Measurements from ENCODE around the gene LBHD1. TPM values are rescaled to one million over a fixed set of nuclear protein-coding genes. Genes with fewer than 3 reads are reported as not detected.

The LBHD1 gene
- total and polyA plus RNA-seq, 2 of the 13 experiments (the other 11 are each of a cell fraction or from before 2014, with no cell fraction given) = 3.2 to 3.7 TPM

DNA sequence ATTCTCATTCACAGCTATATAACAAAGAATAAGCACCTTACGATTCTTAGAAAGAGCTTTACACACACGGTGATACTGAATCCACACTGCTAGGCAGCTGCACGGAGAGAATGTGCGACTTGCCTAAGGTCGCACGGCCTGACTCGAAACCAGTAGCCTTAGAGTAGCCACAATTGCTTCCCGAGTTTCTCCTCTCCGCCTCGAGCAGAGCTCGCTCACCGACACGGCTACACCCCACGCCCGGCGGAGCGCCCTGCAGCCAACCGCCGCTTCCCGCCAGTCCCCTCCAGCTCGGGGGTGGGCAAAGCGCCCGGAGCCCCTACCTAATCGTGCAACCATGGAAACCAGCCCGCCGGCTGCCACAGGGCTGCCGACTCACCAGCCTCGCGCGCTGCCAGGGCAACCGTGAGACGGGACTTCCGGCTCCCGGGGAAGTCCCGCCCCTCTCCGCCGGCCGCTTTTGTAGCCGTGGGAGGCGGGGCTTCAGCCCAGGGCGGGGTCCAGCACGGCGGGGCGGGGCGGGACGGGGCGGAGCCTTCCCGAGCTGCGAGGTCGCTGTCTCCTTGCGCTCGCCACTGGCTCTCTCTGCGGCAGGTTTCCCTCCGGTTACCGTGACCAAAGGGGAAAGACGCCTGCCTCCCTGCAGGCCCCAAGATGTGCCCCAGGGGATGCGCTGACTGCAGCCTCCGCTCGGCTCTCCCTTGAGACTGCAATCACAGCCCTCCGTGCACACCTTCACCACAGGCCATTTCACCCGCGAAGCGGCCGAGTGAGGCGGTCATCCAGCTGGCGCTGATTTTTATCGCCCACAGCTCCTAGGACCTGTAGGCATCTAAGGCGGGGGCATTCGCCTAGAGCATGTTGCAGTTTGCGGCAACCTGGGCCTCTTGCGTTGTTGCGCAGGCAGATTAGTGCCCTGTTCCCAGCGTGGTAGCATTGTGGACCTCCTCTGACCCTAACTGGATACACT is 34.1 kb upstream of the LBHD1 start (continued):
- TF ChIP-seq, protein P1, sequence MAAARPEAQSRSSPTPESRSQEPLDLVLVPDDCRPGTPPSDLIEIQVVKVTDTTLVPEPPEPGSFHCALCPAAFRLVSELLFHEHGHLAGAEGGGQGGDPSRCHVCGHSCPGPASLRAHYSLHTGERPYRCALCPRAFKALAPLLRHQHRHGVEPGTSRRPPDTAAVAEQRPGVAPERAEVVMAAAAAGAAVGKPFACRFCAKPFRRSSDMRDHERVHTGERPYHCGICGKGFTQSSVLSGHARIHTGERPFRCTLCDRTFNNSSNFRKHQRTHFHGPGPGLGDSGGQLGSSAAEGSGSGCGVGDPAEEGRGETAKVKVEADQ (CRISPR knock-in tag; IDR thresholded peaks at IDR 0.05; ENCODE audit: borderline replicate concordance) = peak; percentile 36; the same call in 1 of the 2 replicates
- TF ChIP-seq, protein P2, sequence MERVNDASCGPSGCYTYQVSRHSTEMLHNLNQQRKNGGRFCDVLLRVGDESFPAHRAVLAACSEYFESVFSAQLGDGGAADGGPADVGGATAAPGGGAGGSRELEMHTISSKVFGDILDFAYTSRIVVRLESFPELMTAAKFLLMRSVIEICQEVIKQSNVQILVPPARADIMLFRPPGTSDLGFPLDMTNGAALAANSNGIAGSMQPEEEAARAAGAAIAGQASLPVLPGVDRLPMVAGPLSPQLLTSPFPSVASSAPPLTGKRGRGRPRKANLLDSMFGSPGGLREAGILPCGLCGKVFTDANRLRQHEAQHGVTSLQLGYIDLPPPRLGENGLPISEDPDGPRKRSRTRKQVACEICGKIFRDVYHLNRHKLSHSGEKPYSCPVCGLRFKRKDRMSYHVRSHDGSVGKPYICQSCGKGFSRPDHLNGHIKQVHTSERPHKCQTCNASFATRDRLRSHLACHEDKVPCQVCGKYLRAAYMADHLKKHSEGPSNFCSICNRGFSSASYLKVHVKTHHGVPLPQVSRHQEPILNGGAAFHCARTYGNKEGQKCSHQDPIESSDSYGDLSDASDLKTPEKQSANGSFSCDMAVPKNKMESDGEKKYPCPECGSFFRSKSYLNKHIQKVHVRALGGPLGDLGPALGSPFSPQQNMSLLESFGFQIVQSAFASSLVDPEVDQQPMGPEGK (CRISPR knock-in tag; IDR thresholded peaks at IDR 0.05) = peak; percentile 92
- TF ChIP-seq, protein P3, sequence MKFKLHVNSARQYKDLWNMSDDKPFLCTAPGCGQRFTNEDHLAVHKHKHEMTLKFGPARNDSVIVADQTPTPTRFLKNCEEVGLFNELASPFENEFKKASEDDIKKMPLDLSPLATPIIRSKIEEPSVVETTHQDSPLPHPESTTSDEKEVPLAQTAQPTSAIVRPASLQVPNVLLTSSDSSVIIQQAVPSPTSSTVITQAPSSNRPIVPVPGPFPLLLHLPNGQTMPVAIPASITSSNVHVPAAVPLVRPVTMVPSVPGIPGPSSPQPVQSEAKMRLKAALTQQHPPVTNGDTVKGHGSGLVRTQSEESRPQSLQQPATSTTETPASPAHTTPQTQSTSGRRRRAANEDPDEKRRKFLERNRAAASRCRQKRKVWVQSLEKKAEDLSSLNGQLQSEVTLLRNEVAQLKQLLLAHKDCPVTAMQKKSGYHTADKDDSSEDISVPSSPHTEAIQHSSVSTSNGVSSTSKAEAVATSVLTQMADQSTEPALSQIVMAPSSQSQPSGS (CRISPR knock-in tag; IDR thresholded peaks at IDR 0.05) = no peak
- TF ChIP-seq ZNF768 (CRISPR knock-in tag; IDR thresholded peaks at IDR 0.05) (peak; percentile 17; the same call in 1 of the 2 replicates), TOPORS (CRISPR knock-in tag; IDR thresholded peaks at IDR 0.05) (no peak), NFKB2 (CRISPR knock-in tag; IDR thresholded peaks at IDR 0.05; ENCODE audit: borderline replicate concordance) (no peak), ZNF33A (CRISPR knock-in tag; IDR thresholded peaks at IDR 0.05; ENCODE audit: borderline replicate concordance) (no peak), ZNF207 (IDR thresholded peaks at IDR 0.05; ENCODE audit: borderline replicate concordance) (no peak), KMT2B (CRISPR knock-in tag; IDR thresholded peaks at IDR 0.05) (0 out of 2 replicates have a peak, but pooled peaks have one; percentile 32), ZNF670 (CRISPR knock-in tag; IDR thresholded peaks at IDR 0.05; ENCODE audit: borderline replicate concordance) (no peak), PRPF4 (IDR thresholded peaks at IDR 0.05; ENCODE audit: low read depth, low read length, poor library complexity, severe bottlenecking) (no peak), HNF4G (IDR thresholded peaks at IDR 0.05; ENCODE audit: borderline replicate concordance, low read depth, low read length) (no peak), HNF4G (CRISPR knock-in tag; IDR thresholded peaks at IDR 0.05; ENCODE audit: borderline replicate concordance, low read depth) (no peak), ZNF296 (CRISPR knock-in tag; conservative IDR thresholded peaks at IDR 0.05) (no peak)
- TF ChIP-seq, protein P4, sequence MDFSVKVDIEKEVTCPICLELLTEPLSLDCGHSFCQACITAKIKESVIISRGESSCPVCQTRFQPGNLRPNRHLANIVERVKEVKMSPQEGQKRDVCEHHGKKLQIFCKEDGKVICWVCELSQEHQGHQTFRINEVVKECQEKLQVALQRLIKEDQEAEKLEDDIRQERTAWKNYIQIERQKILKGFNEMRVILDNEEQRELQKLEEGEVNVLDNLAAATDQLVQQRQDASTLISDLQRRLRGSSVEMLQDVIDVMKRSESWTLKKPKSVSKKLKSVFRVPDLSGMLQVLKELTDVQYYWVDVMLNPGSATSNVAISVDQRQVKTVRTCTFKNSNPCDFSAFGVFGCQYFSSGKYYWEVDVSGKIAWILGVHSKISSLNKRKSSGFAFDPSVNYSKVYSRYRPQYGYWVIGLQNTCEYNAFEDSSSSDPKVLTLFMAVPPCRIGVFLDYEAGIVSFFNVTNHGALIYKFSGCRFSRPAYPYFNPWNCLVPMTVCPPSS (IDR thresholded peaks at IDR 0.05) = no peak
- TF ChIP-seq, protein P5, sequence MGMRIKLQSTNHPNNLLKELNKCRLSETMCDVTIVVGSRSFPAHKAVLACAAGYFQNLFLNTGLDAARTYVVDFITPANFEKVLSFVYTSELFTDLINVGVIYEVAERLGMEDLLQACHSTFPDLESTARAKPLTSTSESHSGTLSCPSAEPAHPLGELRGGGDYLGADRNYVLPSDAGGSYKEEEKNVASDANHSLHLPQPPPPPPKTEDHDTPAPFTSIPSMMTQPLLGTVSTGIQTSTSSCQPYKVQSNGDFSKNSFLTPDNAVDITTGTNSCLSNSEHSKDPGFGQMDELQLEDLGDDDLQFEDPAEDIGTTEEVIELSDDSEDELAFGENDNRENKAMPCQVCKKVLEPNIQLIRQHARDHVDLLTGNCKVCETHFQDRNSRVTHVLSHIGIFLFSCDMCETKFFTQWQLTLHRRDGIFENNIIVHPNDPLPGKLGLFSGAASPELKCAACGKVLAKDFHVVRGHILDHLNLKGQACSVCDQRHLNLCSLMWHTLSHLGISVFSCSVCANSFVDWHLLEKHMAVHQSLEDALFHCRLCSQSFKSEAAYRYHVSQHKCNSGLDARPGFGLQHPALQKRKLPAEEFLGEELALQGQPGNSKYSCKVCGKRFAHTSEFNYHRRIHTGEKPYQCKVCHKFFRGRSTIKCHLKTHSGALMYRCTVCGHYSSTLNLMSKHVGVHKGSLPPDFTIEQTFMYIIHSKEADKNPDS (CRISPR knock-in tag; IDR thresholded peaks at IDR 0.05) = no peak
- TF ChIP-seq, protein P6, sequence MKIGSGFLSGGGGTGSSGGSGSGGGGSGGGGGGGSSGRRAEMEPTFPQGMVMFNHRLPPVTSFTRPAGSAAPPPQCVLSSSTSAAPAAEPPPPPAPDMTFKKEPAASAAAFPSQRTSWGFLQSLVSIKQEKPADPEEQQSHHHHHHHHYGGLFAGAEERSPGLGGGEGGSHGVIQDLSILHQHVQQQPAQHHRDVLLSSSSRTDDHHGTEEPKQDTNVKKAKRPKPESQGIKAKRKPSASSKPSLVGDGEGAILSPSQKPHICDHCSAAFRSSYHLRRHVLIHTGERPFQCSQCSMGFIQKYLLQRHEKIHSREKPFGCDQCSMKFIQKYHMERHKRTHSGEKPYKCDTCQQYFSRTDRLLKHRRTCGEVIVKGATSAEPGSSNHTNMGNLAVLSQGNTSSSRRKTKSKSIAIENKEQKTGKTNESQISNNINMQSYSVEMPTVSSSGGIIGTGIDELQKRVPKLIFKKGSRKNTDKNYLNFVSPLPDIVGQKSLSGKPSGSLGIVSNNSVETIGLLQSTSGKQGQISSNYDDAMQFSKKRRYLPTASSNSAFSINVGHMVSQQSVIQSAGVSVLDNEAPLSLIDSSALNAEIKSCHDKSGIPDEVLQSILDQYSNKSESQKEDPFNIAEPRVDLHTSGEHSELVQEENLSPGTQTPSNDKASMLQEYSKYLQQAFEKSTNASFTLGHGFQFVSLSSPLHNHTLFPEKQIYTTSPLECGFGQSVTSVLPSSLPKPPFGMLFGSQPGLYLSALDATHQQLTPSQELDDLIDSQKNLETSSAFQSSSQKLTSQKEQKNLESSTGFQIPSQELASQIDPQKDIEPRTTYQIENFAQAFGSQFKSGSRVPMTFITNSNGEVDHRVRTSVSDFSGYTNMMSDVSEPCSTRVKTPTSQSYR (CRISPR knock-in tag; IDR thresholded peaks at IDR 0.05; ENCODE audit: borderline replicate concordance) = no peak

All from HepG2 (cell line).